ENCODE results near the gene P2RY2.
"Not testable (repeated sequence)": the region's sequence is repeated elsewhere in the genome, so short reads cannot be mapped to it uniquely, and the experiment has no call there.

Gene P2RY2

DNA sequence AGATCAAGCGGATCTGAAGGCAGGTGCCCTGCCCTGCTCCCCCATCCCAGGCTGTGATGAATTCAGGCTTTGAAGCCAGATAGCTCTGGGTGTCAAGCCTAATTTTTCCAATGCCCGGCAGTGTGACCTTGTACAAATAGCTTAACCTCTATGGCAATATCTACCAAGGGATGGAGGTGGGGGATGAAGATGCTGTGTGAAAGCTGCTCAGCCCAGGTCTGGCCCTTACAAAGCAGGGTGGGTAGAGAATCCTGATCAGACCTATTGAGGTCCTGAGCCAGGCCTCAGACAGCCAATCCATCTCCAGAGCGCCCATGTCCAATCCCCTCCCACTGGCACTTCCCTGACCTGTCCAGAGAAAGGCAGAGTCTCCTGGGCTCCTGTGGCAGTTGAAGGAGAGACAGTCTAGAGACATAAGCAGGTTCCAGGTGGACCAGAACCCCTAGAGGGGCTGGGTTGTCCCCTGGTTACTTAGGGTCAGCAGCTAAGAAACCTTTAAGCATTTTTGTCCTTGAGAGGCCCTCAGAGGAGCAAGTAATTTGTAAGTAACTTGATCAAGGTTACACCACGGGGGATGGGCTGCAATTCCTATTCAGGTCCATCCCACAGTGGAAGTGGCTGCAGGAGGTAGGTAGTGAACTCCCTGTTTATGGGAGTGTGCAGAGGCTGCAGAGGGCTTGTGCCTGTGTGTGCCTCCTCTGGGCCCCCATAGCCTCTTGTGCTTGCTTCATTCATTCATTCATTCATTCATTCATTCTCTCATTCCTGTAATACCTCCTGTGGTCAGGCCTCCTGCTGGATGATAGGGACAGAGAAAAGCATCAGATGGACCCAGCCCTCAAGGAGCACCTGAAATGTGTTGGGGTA is 10.4 kb downstream of the P2RY2 start:
- no peak for DNase-seq (ENCODE audit: low read depth)

DNA sequence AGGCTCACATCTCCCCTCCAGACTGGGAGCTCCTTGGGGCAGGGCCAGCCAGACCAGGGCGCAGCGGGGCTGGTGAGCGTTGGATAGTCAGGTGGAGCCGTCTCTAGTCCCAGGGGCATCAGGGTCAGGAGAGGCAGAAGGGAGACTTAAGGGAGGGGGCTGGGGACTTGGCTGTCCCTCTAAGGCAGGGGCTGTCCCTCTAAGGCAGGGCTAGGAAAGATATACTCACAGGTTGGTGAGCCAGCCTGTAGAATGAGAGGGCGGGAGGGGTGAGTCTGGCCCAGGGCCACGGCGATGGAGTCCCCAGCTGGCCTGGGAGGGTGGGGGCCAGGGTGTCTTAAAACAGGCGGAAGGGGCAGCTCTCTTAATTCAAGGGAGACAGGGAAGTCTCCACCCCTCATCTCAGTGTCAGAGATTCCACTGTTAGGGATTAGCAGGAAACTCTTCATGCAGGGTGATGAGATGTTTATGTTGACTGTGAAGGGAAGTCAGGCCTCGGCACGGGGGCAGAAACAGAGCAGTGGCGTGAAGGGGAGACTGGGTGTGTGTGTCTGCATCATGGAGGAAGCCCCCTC is 11.3 kb downstream of the P2RY2 start:
- DNase-seq (ENCODE audit: low read depth), result no peak

DNA sequence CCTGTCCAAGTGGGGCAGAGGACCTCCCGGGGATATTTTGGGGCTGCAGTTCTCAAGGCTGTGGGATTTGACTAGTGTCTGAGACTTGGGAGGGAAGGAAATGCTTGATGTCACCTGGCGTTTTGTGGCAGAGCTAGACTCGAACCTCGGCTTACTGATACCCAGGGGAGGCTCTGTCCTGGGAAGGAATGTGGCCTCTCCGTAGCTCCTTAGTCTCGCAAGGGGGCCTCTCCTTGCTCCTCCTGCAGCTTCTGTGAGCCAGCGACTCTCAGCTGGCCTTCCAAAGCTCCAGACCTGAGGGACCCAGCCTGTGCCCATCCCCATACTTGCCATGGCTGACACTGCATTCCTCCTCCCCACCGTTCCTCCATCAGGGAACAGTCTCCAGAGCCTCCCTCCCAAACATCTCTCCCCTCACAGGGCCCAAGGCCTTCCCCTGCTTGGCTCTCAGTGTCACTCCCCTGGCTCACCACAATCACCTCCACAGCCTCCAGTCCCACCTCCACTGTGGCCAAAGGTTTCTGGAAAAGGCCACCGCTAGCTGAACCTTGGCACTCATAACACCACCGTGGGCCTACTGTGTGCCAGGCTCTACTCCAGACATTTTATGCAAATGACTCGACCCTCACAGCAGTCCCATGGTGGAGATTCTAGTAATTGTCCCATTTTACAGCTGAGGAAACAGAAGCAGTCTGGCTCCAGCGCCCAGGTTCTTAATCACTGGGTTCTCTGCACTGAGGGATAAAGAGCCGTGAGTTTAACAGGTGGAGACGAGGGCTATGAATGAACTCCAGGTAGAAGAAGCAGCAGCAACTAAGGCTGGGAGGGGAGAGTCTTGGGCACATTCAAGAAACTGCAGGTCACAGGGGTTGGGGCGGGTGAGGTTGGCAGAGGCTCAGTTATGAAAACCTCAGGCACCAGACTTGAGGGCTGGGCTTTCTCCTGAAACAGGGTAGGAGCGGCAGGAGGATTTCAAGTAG is 12.1 kb downstream of the P2RY2 start:
- no peak for DNase-seq (ENCODE audit: low read depth)

DNA sequence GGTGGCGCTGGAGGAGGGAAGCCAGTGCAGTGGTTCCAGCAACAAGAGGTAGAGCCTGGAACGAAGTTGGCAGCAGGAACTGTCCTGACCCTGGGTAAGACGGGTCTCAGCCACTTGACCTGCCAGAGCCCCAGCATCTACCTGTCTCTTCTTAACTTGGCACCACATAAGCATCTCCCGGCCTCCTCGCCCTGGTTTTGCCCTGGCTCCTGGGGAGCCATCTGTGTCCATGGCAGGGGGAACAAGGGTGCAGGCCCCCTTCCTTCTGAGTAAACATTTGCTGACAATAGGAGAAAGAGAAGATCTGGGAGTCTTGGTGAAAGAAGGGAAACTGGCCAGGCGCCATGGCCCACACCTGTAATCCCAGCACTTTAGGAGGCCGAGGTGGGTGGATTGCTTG is 12.8 kb downstream of the P2RY2 start:
- DNase-seq (ENCODE audit: low read depth), result no peak

DNA sequence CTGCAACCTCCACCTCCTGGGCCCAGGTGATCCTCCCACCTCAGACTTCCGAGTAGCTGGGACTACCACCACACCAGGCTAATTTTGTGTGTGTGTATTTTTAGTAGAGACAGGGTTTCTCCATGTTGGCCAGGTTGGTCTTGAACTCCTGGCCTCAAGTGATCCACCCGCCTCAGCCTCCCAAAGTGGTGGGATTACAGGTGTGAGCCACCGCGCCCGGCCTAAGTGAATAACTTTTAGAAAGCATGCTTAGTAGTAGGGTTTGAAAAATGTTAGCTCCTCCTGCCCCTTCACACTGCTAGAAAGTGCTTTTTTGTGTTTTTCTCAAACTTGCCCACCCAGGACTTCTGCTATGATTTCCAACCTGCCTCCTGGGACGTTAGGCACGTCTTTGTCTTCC is 14.4 kb downstream of the P2RY2 start:
- not testable (repeated sequence) for DNase-seq (ENCODE audit: low read depth)

DNA sequence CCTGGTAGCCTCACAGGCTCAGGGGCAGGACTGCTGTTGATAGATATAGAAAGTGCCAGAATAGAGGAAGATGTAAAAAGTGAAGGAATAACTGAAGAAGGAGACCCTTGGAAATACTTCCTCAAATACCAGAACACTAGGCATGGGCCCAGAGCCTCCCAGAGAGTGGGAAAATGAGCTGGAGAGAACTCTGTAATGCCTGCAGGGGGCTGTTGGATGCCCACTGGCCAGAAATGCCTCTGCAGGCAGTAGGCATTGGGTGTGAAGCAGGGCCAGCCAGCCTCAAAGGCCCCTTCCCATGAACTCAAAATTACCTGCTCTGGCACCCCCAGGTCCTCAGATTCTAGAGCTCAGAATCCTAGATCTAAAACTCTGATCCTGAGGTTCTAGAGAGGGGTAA is 15.1 kb downstream of the P2RY2 start:
- DNase-seq (ENCODE audit: low read depth), result no peak

DNA sequence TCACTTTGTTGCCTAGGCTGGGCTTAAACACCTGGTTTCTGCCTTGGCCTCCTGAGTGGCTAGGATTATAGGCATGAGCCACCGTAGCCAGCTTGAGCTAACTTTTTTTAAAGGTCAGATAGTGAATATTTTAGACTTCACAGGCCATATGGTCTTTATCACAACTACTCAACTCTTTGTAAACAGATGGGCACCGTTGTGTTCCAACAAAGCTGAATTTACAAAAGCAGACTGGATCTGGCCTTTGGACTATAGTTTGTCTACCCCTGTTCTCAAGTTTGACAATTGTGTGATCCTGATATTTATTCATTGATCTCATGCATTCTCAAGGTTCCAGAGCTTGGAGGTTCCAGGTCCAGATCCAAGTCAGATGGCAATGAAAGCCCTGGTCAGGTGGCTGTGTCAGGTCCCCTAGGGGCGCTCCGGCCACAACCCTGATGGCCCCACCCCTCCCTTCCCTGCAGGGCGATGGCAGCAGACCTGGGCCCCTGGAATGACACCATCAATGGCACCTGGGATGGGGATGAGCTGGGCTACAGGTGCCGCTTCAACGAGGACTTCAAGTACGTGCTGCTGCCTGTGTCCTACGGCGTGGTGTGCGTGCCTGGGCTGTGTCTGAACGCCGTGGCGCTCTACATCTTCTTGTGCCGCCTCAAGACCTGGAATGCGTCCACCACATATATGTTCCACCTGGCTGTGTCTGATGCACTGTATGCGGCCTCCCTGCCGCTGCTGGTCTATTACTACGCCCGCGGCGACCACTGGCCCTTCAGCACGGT is 15.8 kb downstream of the P2RY2 start:
- no peak for DNase-seq (ENCODE audit: low read depth)

DNA sequence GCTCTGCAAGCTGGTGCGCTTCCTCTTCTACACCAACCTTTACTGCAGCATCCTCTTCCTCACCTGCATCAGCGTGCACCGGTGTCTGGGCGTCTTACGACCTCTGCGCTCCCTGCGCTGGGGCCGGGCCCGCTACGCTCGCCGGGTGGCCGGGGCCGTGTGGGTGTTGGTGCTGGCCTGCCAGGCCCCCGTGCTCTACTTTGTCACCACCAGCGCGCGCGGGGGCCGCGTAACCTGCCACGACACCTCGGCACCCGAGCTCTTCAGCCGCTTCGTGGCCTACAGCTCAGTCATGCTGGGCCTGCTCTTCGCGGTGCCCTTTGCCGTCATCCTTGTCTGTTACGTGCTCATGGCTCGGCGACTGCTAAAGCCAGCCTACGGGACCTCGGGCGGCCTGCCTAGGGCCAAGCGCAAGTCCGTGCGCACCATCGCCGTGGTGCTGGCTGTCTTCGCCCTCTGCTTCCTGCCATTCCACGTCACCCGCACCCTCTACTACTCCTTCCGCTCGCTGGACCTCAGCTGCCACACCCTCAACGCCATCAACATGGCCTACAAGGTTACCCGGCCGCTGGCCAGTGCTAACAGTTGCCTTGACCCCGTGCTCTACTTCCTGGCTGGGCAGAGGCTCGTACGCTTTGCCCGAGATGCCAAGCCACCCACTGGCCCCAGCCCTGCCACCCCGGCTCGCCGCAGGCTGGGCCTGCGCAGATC is 16.5 kb downstream of the P2RY2 start:
- DNase-seq (ENCODE audit: low read depth), result no peak

DNA sequence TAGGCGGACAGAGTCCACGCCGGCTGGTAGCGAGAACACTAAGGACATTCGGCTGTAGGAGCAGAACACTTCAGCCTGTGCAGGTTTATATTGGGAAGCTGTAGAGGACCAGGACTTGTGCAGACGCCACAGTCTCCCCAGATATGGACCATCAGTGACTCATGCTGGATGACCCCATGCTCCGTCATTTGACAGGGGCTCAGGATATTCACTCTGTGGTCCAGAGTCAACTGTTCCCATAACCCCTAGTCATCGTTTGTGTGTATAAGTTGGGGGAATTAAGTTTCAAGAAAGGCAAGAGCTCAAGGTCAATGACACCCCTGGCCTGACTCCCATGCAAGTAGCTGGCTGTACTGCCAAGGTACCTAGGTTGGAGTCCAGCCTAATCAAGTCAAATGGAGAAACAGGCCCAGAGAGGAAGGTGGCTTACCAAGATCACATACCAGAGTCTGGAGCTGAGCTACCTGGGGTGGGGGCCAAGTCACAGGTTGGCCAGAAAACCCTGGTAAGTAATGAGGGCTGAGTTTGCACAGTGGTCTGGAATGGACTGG is 17.2 kb downstream of the P2RY2 start:
- no peak for DNase-seq (ENCODE audit: low read depth)

DNA sequence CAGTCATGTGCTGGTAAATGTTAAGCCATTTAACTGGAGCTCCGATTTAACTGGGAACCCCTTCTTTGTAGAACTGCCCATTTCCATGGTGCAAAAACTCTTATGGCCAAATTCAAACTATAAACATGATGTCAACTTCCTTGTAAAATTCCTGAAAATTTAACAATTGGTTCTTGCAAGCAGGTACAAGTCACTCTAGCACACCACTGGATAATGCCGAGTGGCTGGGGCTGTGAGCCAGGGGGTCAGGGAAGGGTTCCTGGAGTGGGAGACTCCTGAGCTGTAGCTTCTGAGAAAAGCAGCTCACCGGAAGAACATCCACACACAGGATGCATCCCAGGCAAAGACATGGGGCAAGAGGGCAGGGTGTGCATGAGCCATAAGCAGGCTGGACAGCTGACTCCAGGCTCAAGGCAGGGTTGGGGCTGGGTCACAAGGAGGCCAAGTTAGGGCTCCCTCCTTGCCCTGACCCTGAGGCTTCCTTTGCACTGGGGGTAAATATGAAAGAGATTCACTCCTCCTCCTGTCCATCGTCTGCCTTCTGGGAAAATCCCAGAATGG is 18.2 kb downstream of the P2RY2 start:
- no peak for DNase-seq (ENCODE audit: low read depth)

DNA sequence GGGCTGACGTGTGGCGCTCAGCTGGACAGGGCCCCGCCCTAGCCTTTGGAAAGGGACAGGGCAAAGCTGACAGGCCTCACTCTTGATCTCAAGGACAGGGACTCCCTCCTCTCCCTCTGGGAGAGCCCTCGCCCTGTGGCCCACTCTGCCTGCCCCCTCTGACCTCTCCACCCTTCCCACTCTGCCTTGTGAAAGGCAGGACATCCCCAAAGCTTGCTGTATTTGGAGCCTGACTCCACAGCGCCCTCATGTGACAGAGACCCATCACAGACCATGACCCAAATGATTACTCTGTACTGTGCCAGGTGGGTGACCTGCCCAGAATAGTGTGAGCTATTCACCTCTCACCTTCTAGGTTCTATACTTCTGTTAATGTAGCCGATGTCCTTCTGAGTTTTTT is 18.8 kb downstream of the P2RY2 start:
- no peak for DNase-seq (ENCODE audit: low read depth)

DNA sequence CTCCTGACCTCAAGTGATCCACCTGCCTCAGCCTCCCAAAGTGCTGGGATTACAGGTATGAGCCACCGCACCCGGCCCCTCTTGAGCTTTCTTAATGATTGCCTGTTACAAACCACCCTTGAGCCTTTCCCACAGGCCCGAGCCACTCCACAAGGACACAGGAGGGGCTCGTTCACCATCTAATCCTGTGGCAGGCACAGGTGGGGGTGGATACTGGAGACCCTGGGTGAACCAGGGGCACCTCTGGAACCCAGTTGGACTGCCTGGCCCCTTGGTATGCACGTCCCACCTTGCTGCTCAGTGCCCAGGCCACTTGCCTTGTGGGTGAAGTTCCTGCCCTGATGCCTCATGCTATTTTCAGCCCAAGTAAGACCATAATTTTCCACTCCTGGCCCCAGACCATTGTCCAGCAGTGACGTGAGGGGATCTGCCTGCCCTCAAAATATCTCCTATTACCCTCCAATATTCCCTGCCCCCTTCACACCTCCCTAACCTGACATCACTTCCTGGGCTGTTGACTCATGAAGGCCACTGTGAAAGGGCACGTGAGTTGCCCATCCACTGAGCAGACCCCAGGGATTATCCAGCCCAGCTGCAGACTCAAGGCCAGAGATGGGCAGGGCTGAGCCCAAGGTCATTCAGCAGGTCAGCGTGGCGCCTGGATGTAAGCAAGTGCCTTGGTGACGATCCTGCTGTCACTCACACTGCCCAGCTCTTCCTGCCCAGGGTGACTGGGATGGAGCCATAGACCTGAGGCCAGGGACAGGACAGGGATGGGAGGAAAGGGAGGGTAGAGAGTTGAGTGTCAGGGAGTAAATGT is 19.6 kb downstream of the P2RY2 start:
- no peak for DNase-seq (ENCODE audit: low read depth)

DNA sequence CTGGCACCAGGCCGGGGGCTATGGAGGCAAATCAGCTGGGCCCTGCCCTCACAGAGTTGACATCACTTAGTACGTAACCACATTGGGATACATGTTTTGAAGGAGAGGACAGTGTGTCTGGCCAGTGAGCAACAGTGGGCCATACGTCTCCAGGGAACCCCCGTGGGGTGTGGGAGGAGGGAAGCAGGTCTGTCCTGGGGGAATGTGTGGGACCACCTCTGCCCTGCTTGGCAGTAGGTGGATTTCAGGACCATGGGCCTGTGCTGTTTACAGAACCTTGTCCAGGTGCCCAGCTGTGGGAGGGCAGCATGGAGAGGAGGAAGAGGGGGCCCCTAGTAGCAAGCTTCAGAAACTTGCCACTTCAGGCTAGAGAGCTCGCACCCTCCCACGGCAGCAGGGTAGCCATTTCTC is 21.0 kb downstream of the P2RY2 start:
- no peak for DNase-seq (ENCODE audit: low read depth)

DNA sequence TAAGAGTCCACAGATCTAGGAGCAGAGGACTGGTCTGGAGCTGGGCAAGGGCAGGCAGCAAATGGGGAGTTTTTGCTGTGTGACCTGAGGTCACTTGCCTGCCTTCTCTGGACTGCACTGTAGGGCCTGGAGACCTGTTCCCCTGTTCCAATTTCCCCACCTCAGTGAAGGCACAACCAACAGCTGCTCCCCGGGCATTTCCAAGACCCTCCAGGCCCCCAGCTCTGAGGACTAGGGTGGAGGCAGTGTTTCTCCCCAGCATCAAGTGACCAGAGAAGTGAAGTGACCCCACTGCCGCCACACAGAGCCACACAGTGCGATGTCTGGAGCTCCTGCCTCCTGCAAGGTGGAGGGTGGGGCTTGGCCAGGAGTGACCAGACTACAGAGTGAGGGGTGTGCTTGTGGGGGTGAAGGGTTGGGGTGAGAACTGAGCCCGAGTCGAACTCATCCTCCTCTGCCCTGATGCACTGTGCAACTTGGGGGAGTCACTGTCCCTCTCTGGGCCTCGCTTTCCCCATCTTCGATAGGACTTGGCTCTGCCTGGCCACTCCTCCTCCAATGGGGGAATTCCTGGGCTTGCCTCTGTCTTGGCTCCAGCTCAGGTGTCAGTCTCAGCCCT is 21.6 kb downstream of the P2RY2 start:
- DNase-seq (ENCODE audit: low read depth), result no peak

DNA sequence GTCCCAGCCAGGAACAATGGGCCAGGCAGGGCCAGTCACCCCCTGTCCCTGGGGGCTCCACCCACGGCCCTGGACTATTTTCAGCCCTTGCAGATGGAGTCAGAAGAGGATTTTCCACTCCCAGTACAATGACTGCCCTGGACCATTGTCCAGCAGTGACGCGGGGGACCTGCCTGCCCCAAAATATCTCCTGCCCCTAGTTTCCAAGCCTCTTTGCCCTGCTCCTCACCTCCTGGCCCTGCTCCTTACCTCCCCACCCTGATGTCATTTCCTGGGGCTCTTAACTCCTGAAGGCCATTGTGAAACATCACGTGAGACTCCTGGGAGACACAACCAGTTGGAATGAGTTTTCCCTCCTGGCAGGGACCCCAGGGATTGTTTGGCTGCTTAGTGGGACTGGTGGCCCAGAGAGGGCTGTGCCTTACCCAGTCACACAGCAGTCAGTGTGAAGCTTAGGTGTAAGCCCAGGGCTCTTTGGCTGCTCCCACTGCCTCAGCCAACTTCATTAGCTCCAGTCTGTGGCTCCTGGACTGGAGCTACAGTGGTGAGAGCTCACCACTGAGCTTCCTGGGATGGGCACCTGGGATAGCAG is 22.2 kb downstream of the P2RY2 start:
- DNase-seq (ENCODE audit: low read depth), result no peak

DNA sequence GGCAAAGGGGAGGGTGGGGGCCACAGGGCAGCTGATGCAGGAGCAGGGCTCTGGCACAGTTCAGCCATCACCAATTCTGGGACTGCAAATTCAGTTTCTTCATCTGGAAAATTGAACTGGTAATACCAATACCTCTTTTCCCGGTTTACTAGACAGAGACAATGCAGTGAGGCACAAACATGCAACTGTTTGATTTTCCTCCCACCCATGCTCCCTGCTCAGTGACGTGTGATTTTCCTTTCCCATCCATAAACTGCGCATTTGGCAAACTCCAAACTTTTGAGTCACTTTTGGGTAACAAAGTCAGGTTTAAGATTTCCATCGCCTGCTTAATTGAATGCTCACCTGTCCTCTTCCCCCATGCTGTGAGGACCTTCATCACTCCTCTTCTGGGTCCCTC is 23.2 kb downstream of the P2RY2 start:
- DNase-seq (ENCODE audit: low read depth), result no peak

DNA sequence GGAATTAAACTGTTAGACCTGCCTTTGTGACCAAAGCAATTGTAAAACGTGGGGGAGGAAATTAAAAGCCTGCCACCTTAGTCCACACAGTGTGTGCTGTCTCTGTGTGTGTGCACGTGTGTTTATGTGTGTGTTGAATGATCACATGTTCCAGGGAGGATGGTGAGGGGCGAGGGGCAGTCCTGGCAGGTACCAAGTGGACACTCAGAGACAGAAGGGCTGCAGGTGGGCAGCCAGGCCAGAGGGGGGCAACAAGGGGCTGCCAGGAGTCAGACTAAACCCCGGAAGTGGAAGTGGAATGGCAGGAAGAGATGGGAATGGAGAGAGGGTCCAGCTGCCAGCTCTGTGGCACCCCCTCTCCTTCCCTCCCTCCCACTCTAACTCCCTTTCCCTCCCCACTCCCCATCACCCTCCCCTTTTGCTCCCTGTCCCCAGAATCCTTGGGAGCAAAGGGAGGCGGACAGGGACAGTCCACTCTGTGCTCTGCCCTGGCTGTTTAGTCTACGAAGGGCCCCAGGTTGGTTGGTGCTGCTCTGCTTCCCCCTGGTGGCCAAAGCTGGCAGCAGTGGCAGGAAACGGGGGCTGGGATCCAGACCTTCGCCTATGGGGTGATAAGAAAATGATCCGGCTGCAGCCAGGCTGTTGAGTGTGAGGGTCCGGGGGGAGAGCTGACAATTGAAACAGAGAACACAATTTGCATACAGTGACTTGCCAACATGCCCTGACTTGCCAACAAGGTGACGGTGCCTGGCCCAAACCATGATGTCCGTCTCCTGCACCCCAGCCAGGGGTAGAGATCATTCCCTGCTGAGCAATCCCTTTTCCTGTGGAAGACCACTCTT is 24.4 kb downstream of the P2RY2 start:
- DNase-seq (ENCODE audit: low read depth), result peak; percentile 66

DNA sequence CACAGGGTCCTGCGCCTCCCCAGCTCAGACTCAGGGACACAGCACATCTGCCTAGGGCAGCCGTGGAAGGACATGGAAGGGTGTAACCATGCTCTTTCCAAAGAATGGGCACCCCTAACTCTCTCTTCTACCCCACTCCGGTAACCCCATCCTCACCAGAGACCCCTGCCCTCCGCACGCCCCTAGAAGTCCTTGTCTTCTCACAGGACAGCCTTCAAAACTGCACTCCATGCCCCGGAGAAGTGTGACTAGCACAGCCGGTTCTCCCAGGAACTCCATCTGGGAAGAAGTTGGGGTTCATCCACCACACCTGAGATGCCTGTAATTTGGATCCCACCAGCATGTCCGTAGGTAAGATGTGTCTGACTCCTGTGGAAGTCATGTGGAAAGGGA is 25.0 kb downstream of the P2RY2 start:
- no peak for DNase-seq (ENCODE audit: low read depth)

Data from stimulated activated CD8-positive, alpha-beta memory T cell treated with anti-CD3 and anti-CD28 coated beads, Interleukin-7, amount 100 ng/mL, for 24 hours (primary cell).